RWPE2 (cell line): ENCODE measurements around the gene TMEM88.

Experiments
- ATAC-seq: fragments of 200-7000 bp; cut with Tn5 transposase; 3 replicates; pipeline ENCODE4 v1.9.1; 2021; ENCODE audit warnings: low read depth
- DNase-seq: peaks from one replicate; pipeline ENCODE4 v3.0.0-alpha.2; 2020; ENCODE audit warnings: low spot score
- H3K27ac ChIP-seq: fragments of 450-650 bp; 2 replicates; pipeline ENCODE4 v1.5.1; 2017; ENCODE audit warnings: mild to moderate bottlenecking; ENCODE audit not compliant: poor library complexity, severe bottlenecking
- H3K27me3 ChIP-seq: fragments of 250-450 bp; sonication (Bioruptor Pico); 2 replicates; pipeline ENCODE4 v1.5.1; 2021; ENCODE audit warnings: mild to moderate bottlenecking, moderate library complexity; ENCODE audit not compliant: insufficient read depth, poor library complexity, severe bottlenecking
- H3K36me3 ChIP-seq: fragments of 250-450 bp; sonication (Bioruptor Pico); 2 replicates; pipeline ENCODE4 v1.5.1; 2020; ENCODE audit warnings: low read depth, mild to moderate bottlenecking, moderate library complexity
- H3K4me1 ChIP-seq: fragments of 250-450 bp; sonication (Bioruptor Pico); 2 replicates; pipeline ENCODE4 v1.5.1; 2021; ENCODE audit warnings: mild to moderate bottlenecking, moderate library complexity; ENCODE audit not compliant: insufficient read depth, poor library complexity, severe bottlenecking
- H3K4me3 ChIP-seq: fragments of 250-450 bp; sonication (Bioruptor Pico); 2 replicates; pipeline ENCODE4 v1.5.1; 2021; ENCODE audit warnings: mild to moderate bottlenecking, moderate library complexity; ENCODE audit not compliant: severe bottlenecking
- H3K9me3 ChIP-seq: fragments of 250-450 bp; sonication (Bioruptor Pico); 2 replicates; pipeline ENCODE4 v1.5.1; 2021; ENCODE audit warnings: mild to moderate bottlenecking, moderate library complexity; ENCODE audit not compliant: severe bottlenecking
- CTCF ChIP-seq: fragments of 450-650 bp; IDR thresholded peaks from one replicate; pipeline ENCODE4 v1.5.1; 2017; ENCODE audit warnings: mild to moderate bottlenecking, moderate library complexity; ENCODE audit not compliant: poor library complexity, severe bottlenecking

TMEM88 gene

GRCh38 chr17:7840875-7841274, 14.0 kb upstream of the TMEM88 start:
- no peaks in the 10 kb centered on the region for H3K27me3 ChIP-seq
- H3K4me3 ChIP-seq: peak overlapping the region; percentile 46
- TF ChIP-seq CTCF: no peak
- no peak for ATAC-seq
- H3K9me3 ChIP-seq: no peaks in the 10 kb centered on the region
- no peak for DNase-seq
- peaks cover 20% of the 10 kb centered on the region for H3K36me3 ChIP-seq
- peaks cover 21% of the 10 kb centered on the region for H3K4me1 ChIP-seq
- H3K27ac ChIP-seq: peak overlapping the region; percentile 97

- peaks cover 21% of the 10 kb centered on the region for H3K4me1 ChIP-seq
- peaks cover 20% of the 10 kb centered on the region for H3K36me3 ChIP-seq
- no peaks in the 10 kb centered on the region for H3K27me3 ChIP-seq
- ATAC-seq (peak; percentile 16), DNase-seq (peak; percentile 88)
- no peaks in the 10 kb centered on the region for H3K9me3 ChIP-seq
- TF ChIP-seq CTCF: peak; percentile 56
- peak overlapping the region; percentile 97 for H3K27ac ChIP-seq
- peak overlapping the region; percentile 46 for H3K4me3 ChIP-seq
Observed at GRCh38 chr17:7841396-7841914, 13.4 kb upstream of the TMEM88 start.

GRCh38 chr17:7841915-7842379, 12.9 kb upstream of the TMEM88 start:
- DNase-seq (peak; percentile 90), ATAC-seq (peak; percentile 24)
- peaks cover 21% of the 10 kb centered on the region for H3K36me3 ChIP-seq
- H3K9me3 ChIP-seq: no peaks in the 10 kb centered on the region
- H3K4me1 ChIP-seq: peaks cover 20% of the 10 kb centered on the region
- peak; percentile 15 for TF ChIP-seq CTCF
- peak overlapping the region; percentile 97 for H3K27ac ChIP-seq
- H3K4me3 ChIP-seq: peak overlapping the region; percentile 46
- no peaks in the 10 kb centered on the region for H3K27me3 ChIP-seq

DNA sequence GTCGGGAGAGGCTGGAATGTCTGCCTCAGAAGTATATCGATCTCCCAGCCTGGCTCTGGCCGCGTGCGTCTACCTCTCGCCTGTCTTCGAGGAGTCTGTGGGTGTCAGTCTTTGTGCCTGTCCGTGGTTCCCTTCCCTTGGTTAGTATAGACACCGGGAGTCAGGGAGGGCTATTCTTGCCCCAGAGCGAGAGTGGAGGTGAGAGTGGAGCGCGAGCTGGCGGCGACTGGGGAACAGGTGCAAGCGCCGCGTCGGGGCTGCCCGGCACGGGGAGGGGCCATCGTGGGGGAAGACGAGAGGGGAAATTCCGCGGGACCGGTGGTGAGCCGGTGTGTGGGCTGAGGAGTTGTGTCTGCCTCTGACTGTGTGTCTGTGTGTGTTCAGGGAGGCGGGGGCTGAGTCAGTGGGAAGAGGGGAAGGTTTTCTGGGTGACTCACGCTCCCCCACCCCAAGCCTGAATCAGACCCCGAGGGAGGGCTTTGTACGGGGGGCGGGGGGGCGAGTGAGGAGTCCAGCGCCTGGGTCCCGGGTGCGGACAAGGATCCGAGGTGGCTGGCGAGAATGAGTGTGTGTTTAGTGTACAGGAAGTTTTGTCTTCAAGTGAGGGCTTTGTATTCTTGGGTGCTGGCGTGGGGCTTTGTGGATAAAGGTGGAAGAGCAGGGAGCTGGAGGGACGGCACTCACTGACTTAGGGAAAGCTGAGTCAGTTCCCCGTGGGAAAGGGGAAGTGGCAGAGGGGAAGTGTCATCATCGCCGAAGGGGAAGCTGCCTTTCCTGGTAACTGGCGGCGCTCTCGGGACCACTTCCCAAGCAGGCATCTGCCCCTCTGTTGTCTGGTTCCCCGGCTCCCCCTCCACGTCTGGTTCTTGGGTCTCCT, 12.2 kb upstream of the TMEM88 start:
- peak overlapping the region; percentile 97 for H3K27ac ChIP-seq
- no peak for TF ChIP-seq CTCF
- DNase-seq (peak; percentile 90), ATAC-seq (peak; percentile 24)
- H3K4me3 ChIP-seq: peak overlapping the region; percentile 46
- no peaks in the 10 kb centered on the region for H3K9me3 ChIP-seq
- H3K4me1 ChIP-seq: peaks cover 13% of the 10 kb centered on the region
- H3K27me3 ChIP-seq: no peaks in the 10 kb centered on the region
- H3K36me3 ChIP-seq: peaks cover 25% of the 10 kb centered on the region

GRCh38 chr17:7843257-7843535, 11.7 kb upstream of the TMEM88 start:
- Histone ChIP-seq H3K27me3 (no peaks in the 10 kb centered on the region), H3K4me3 (peak overlapping the region; percentile 46), H3K4me1 (peaks cover 12% of the 10 kb centered on the region), H3K9me3 (no peaks in the 10 kb centered on the region), H3K27ac (peak overlapping the region; percentile 97), H3K36me3 (peaks cover 29% of the 10 kb centered on the region)
- no peak for DNase-seq
- no peak for ATAC-seq
- no peak for TF ChIP-seq CTCF
